Astrocyte (in vitro differentiated cells and primary cell): ENCODE results near the gene SLIT3. TPM values are rescaled to one million over a fixed set of nuclear protein-coding genes. Genes with fewer than 3 reads are reported as not detected.

Experiments
- DNase-seq: peaks from one replicate; pipeline ENCODE4 v3.0.0-alpha.2; 2010; ENCODE audit warnings: low read depth
- FAIRE-seq: peaks from 2 replicates; lab custom pipeline; 2011; peaks lifted over from hg19 to GRCh38; lab: Jason Lieb, UNC
- H2AFZ ChIP-seq: 2 replicates; pipeline ENCODE4 v1.6.0; 2012; ENCODE audit warnings: low read depth, low read length, inconsistent platforms
- H3K27ac ChIP-seq: 2 replicates; pipeline ENCODE4 v1.5.1; 2011; ENCODE audit warnings: low read depth, low read length, inconsistent platforms
- H3K27me3 ChIP-seq: 2 replicates; pipeline ENCODE4 v1.6.0; 2011; ENCODE audit warnings: low read length, inconsistent platforms; ENCODE audit not compliant: insufficient read depth
- H3K36me3 ChIP-seq: 2 replicates; pipeline ENCODE4 v1.5.1; 2011; ENCODE audit warnings: low read length, inconsistent platforms; ENCODE audit not compliant: insufficient read depth
- H3K4me1 ChIP-seq: 2 replicates; pipeline ENCODE4 v1.5.1; 2011; ENCODE audit warnings: low read length, inconsistent platforms; ENCODE audit not compliant: insufficient read depth
- H3K4me2 ChIP-seq: 2 replicates; pipeline ENCODE4 v1.6.0; 2012; ENCODE audit warnings: low read length, inconsistent platforms
- H3K4me3 ChIP-seq: 2 replicates; pipeline ENCODE4 v1.5.1; 2011; ENCODE audit warnings: low read depth, mild to moderate bottlenecking, low read length, inconsistent platforms; ENCODE audit not compliant: insufficient read depth
- H3K79me2 ChIP-seq: 2 replicates; pipeline ENCODE4 v1.6.0; 2012; ENCODE audit warnings: mild to moderate bottlenecking, low read length, inconsistent platforms; ENCODE audit not compliant: insufficient read depth
- H3K9ac ChIP-seq: 2 replicates; pipeline ENCODE4 v1.6.0; 2012; ENCODE audit warnings: mild to moderate bottlenecking, low read length, inconsistent platforms
- H3K9me3 ChIP-seq: 2 replicates; pipeline ENCODE4 v1.5.1; 2012; ENCODE audit warnings: low read depth, mild to moderate bottlenecking, low read length, inconsistent platforms; ENCODE audit not compliant: insufficient read depth
- H4K20me1 ChIP-seq: 2 replicates; pipeline ENCODE4 v1.6.0; 2012; ENCODE audit warnings: low read length, inconsistent platforms; ENCODE audit not compliant: insufficient read depth
- H3K27ac Mint-ChIP-seq: one replicate; pipeline ENCODE4 v1.8.0; 2021; ENCODE audit warnings: mild to moderate bottlenecking, mixed read lengths; ENCODE audit not compliant: unreplicated experiment
- H3K27me3 Mint-ChIP-seq: one replicate; pipeline ENCODE4 v1.8.0; 2021; ENCODE audit warnings: low read depth, mixed read lengths; ENCODE audit not compliant: unreplicated experiment
- H3K36me3 Mint-ChIP-seq: one replicate; pipeline ENCODE4 v1.8.0; 2021; ENCODE audit warnings: low read depth, mixed read lengths; ENCODE audit not compliant: unreplicated experiment
- H3K4me1 Mint-ChIP-seq: one replicate; pipeline ENCODE4 v1.8.0; 2021; ENCODE audit warnings: low read depth, mixed read lengths; ENCODE audit not compliant: unreplicated experiment
- H3K4me3 Mint-ChIP-seq: one replicate; pipeline ENCODE4 v1.8.0; 2021; ENCODE audit warnings: mild to moderate bottlenecking, moderate library complexity, mixed read lengths; ENCODE audit not compliant: unreplicated experiment
- H3K9me3 Mint-ChIP-seq: one replicate; pipeline ENCODE4 v1.8.0; 2021; ENCODE audit warnings: mild to moderate bottlenecking, mixed read lengths; ENCODE audit not compliant: unreplicated experiment
- CTCF ChIP-seq: IDR thresholded peaks from 2 replicates; pipeline ENCODE4 v1.5.1; 2011; ENCODE audit warnings: low read depth, mild to moderate bottlenecking, inconsistent platforms, low read length, moderate library complexity; ENCODE audit not compliant: insufficient read depth
- EZH2 ChIP-seq: IDR thresholded peaks from 2 replicates; pipeline ENCODE4 v1.6.1; 2012; ENCODE audit warnings: mild to moderate bottlenecking, low read length, inconsistent platforms; ENCODE audit not compliant: insufficient read depth
- total RNA-seq: library from RNA; stranded (reverse); gene quantifications from 2 replicates; pipeline ENCODE4 v1.2.1, GENCODE V29; 2021

SLIT3 gene
- total RNA-seq, 1 donor from 2014 or later = 20.7 TPM

GRCh38 chr5:168920019-168920810 lies 380.7 kb downstream of the SLIT3 start:
- H3K4me1 Mint-ChIP-seq = peaks cover 8% of the 10 kb centered on the region
- no peaks in the 10 kb centered on the region for H3K9me3 Mint-ChIP-seq
- Histone ChIP-seq H3K4me3 (no peak overlapping the region), H3K36me3 (no peaks in the 10 kb centered on the region), H3K4me1 (no peaks in the 10 kb centered on the region), H2AFZ (no peak overlapping the region), H3K27me3 (peaks cover 7% of the 10 kb centered on the region), H3K9ac (no peak overlapping the region), H3K79me2 (no peaks in the 10 kb centered on the region), H3K9me3 (no peaks in the 10 kb centered on the region), H3K4me2 (no peak overlapping the region), H4K20me1 (no peaks in the 10 kb centered on the region), H3K27ac (no peak overlapping the region)
- FAIRE-seq (no peak), DNase-seq (no peak)
- H3K36me3 Mint-ChIP-seq = no peaks in the 10 kb centered on the region
- H3K27me3 Mint-ChIP-seq = peaks cover 36% of the 10 kb centered on the region
- no peak overlapping the region for H3K27ac Mint-ChIP-seq
- TF ChIP-seq CTCF = no peak
- TF ChIP-seq EZH2 = no peak
- H3K4me3 Mint-ChIP-seq = no peak overlapping the region

DNA sequence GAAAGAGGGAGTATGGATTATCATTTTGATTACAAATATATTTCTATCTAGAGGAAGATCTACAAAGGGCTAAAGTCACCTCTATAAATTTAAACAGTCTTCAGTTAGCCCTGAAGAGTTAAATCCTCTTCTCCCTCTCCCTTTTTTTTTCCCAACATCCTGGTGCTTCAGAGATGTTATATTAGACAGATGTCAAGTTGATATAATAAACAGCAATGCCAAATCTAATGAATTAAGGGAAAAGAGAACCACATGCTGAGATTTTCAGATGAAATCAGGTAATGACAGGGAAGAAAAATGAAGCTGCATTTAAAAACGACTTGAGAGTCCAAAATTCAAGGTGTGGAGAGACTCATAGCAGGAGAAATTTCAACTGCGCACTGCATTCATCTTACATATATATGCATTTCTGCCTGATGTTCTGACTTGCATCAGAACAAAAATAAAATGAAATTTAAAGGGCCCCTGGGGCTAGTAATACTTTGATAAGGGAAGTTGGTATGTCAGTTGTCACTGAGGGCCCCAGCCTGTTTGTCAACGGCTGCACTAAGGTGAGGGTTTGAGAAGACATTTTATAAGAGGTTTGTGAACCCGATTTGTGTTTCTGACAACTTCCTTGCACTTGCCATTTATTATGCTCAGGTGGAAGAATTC lies 382.9 kb downstream of the SLIT3 start:
- Mint-ChIP-seq H3K9me3 (no peaks in the 10 kb centered on the region), H3K4me1 (peaks cover 8% of the 10 kb centered on the region), H3K27ac (no peak overlapping the region), H3K4me3 (no peak overlapping the region), H3K27me3 (peaks cover 24% of the 10 kb centered on the region), H3K36me3 (no peaks in the 10 kb centered on the region)
- Histone ChIP-seq H3K9me3 (no peaks in the 10 kb centered on the region), H3K4me3 (no peak overlapping the region), H3K4me2 (no peak overlapping the region), H3K79me2 (no peaks in the 10 kb centered on the region), H2AFZ (no peak overlapping the region), H3K4me1 (no peaks in the 10 kb centered on the region), H3K36me3 (no peaks in the 10 kb centered on the region), H4K20me1 (no peaks in the 10 kb centered on the region), H3K27ac (no peak overlapping the region), H3K9ac (no peak overlapping the region), H3K27me3 (peaks cover 7% of the 10 kb centered on the region)
- no peak for FAIRE-seq
- TF ChIP-seq EZH2 (no peak), CTCF (no peak)
- no peak for DNase-seq
